Dedifferentiated amniotic fluid mesenchymal stem cell (primary cell): ENCODE results near the gene ITGA2B.
A peak's percentile ranks its signal among the peaks of the same experiment; 100 is the strongest.
"Not testable (repeated sequence)": the region's sequence is repeated elsewhere in the genome, so short reads cannot be mapped to it uniquely, and the experiment has no call there.

ENCODE experiments used
- DNase-seq: peaks from one replicate; pipeline ENCODE4 v3.0.0-alpha.2; 2016; ENCODE audit errors: extremely low spot score

Gene ITGA2B

GRCh38 chr17:44389281-44389680, at the start of gene ITGA2B:
Gene ITGA2B (minus strand): TSS chr17:44389649. CDS start chr17:44389473, 176 bp downstream.
- DNase-seq: no peak

GRCh38 chr17:44439168-44439567, 49.7 kb upstream of the ITGA2B start:
- no peak for DNase-seq

- no peak for DNase-seq
Observed at GRCh38 chr17:44438636-44439035, 49.2 kb upstream of the ITGA2B start.

- no peak for DNase-seq
Observed at GRCh38 chr17:44436336-44436735, 46.9 kb upstream of the ITGA2B start.

GRCh38 chr17:44432254-44433157, 43.1 kb upstream of the ITGA2B start:
- DNase-seq: no peak

GRCh38 chr17:44424828-44425461, 35.5 kb upstream of the ITGA2B start:
- DNase-seq: no peak

- no peak for DNase-seq
Observed at GRCh38 chr17:44417553-44417952, 28.1 kb upstream of the ITGA2B start.

- DNase-seq: no peak
Observed at GRCh38 chr17:44416558-44417289, 27.3 kb upstream of the ITGA2B start.

- DNase-seq: no peak
Observed at GRCh38 chr17:44414394-44415155, 25.1 kb upstream of the ITGA2B start.

- no peak for DNase-seq
Observed at GRCh38 chr17:44409309-44410028, 20.0 kb upstream of the ITGA2B start.

- DNase-seq: no peak
Observed at GRCh38 chr17:44408786-44409185, 19.3 kb upstream of the ITGA2B start.

- no peak for DNase-seq
Observed at GRCh38 chr17:44402564-44403172, 13.2 kb upstream of the ITGA2B start.

GRCh38 chr17:44400226-44400847, 10.9 kb upstream of the ITGA2B start:
- DNase-seq: peak; percentile 24

- DNase-seq: no peak
Observed at GRCh38 chr17:44398692-44399691, 9.5 kb upstream of the ITGA2B start.

GRCh38 chr17:44397479-44398440, 8.3 kb upstream of the ITGA2B start:
- DNase-seq: no peak

GRCh38 chr17:44396946-44397345, 7.5 kb upstream of the ITGA2B start:
- no peak for DNase-seq

- no peak for DNase-seq
Observed at GRCh38 chr17:44394833-44395232, 5.4 kb upstream of the ITGA2B start.

GRCh38 chr17:44394112-44394511, 4.7 kb upstream of the ITGA2B start:
- not testable (repeated sequence) for DNase-seq
